AG09309 (cell line): ENCODE data around the gene SOX6.

Experiments
- DNase-seq: peaks from one replicate; pipeline ENCODE4 v3.0.0-alpha.2; 2010; ENCODE audit warnings: low read depth
- H3K4me3 ChIP-seq: 2 replicates; pipeline ENCODE4 v1.5.1; 2011; ENCODE audit warnings: mild to moderate bottlenecking, low read depth, low read length, moderate library complexity; ENCODE audit not compliant: control insufficient read depth
- TF ChIP-seq, protein P1 (sequence below): IDR thresholded peaks from 2 replicates; pipeline ENCODE4 v1.5.1; 2011; ENCODE audit warnings: mild to moderate bottlenecking, low read depth, low read length, inconsistent platforms; ENCODE audit not compliant: insufficient read depth, control insufficient read depth; ENCODE audit errors: missing control alignments

Gene SOX6

DNA sequence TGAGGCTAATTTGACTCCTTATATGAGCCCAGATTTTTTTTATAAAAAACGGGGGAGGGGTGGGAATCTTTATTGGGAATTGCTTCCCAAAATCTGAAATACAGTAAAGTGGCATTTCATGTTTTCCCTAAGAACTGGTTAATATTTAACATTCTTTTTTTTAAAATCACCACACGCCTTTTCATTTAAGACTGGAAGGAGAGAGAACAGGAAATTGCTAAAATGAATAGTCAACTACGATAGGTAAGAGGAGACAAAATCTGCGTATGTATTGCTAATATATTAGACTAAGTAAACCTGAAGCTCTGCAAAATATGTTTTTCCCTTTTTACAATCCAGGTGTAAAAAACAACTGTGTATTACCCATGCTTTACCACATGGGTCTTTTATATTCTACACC, 57.0 kb downstream of the SOX6 start:
- no peak for DNase-seq

DNA sequence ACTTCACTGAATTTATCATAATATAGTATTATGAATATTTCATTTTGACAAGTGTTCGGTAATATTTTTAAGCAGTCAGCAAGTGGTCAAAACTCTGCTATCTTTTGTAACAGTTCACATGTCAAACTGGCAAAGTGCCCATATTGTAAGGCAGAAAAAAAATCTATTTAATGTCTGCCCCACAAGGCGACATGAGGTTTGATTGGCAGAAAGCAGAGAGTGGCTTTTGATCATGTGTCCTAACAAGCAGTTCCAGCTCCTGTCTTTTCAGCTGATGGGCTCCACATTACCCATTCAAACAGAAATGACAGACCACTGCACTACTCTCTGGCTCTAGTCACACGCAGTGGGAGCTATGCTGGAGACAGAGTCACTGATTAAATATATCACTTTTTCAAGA, 59.0 kb downstream of the SOX6 start:
- TF ChIP-seq, protein P1, sequence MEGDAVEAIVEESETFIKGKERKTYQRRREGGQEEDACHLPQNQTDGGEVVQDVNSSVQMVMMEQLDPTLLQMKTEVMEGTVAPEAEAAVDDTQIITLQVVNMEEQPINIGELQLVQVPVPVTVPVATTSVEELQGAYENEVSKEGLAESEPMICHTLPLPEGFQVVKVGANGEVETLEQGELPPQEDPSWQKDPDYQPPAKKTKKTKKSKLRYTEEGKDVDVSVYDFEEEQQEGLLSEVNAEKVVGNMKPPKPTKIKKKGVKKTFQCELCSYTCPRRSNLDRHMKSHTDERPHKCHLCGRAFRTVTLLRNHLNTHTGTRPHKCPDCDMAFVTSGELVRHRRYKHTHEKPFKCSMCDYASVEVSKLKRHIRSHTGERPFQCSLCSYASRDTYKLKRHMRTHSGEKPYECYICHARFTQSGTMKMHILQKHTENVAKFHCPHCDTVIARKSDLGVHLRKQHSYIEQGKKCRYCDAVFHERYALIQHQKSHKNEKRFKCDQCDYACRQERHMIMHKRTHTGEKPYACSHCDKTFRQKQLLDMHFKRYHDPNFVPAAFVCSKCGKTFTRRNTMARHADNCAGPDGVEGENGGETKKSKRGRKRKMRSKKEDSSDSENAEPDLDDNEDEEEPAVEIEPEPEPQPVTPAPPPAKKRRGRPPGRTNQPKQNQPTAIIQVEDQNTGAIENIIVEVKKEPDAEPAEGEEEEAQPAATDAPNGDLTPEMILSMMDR = no peak
- H3K4me3 ChIP-seq = no peak overlapping the region
- DNase-seq = no peak

More for the DNA sequence above, 57.0 kb downstream of the SOX6 start:
- TF ChIP-seq, protein P1 = no peak
- no peak overlapping the region for H3K4me3 ChIP-seq

DNA sequence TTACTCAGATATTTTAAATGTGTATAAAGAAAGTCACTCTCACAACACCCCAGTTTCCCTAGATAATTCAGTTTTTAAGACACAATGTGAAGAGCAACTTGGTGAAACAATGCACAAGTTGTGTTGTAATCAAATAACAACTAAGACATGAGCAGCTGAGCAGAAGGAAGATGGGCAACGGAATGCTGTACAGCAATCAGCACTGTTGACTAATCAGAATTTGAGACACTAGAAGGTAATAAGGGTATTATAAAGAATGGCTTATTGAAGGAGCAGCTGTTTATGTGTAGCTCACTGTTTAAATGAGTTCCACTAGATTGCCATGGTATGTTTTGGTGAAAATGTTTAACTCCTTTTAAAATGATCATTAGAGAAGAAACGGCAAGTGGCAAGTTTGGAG, 60.1 kb downstream of the SOX6 start:
- DNase-seq = no peak
- no peak overlapping the region for H3K4me3 ChIP-seq
- TF ChIP-seq, protein P1 = no peak

DNA sequence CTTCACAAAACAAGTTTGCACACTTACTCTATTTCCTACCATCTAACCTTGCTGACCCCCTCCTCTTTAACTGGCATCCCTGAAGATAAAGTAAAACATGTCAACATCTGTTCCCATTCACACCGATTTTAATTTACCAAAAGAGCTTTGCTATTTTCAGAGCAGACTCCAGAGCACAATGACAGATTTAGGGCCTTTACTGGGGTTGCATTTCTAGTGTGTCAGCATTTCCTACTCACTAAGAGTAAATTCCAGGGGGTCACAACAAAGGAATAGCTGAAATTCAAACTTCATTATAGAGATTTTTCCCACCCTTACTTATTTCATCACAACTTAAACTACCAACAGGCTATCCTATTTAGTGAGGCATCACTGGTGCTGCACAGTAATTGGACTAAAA, 60.8 kb downstream of the SOX6 start:
- TF ChIP-seq, protein P1 = no peak
- DNase-seq = no peak
- no peak overlapping the region for H3K4me3 ChIP-seq

DNA sequence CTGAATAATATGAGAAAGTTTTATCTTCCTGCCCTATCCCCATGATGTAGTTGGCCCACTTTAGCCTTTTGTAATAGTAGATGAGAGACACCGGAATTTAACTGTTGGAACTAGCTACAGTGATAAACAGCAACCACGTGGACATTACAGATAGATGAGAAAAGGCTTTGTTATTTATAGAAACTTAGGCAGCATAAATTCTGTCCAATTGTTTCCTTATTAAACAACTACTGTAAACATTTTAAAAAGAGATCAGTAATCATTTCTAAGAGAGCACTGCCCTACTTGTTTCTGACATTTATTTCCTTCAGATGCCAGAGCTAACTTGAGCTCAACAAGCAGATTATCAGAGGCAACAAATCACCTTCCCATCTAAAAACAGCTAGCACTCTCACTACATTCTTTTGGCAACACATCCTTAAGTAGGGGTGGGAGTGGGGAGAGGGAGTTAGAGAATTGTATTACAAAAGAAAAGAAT, 63.1 kb downstream of the SOX6 start:
- DNase-seq = no peak
- TF ChIP-seq, protein P1 = no peak

DNA sequence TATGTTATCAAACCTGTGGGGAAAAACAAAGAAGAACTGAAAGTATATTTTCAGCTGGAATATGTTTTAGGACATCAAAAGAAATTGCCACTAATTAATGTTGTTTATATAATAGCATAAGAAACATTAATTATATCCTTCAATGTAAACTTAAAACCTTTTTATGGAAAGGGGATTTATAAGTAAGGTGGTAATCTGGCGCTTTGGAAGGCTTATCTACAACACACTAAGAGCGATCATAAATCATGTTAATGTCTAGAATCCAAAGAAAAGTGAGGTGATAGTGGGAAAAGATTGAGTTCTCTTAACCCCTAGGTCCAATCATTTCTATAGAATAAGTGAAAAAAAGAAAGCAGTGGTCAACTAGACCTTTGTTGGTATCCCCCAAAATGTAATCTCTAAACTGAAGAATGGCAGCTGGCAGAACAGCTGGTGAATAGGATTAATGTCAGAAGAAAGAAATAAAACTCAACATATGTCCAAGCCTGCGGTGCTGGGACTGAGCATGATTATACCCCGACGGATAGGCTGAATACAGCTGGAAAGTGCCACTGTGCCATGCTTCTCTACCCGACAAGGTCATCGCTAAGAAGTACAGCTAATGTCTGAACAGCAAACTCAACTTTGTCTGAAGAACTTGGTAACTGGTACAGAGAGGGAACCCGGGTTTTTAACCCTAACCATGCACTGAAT, 64.0 kb downstream of the SOX6 start:
- H3K4me3 ChIP-seq = no peak overlapping the region
- TF ChIP-seq, protein P1 = no peak
- DNase-seq = no peak

More for the DNA sequence above, 63.1 kb downstream of the SOX6 start:
- no peak overlapping the region for H3K4me3 ChIP-seq
